HG02759 (cell line): ENCODE results near the gene TMED6.
"Not testable (repeated sequence)": the region's sequence is repeated elsewhere in the genome, so short reads cannot be mapped to it uniquely, and the experiment has no call there.

Experiments used
- ATAC-seq: cut with Tn5 transposase; IDR thresholded peaks from one replicate; pipeline ENCODE4 v1.9.1; 2021; ENCODE audit warnings: mild to moderate bottlenecking, moderate library complexity; ENCODE audit not compliant: unreplicated experiment

Gene TMED6

GRCh38 chr16:69306031-69306430 is 45.6 kb downstream of the TMED6 start:
- ATAC-seq: no peak

GRCh38 chr16:69302301-69302700 is 49.3 kb downstream of the TMED6 start:
- no peak for ATAC-seq

DNA sequence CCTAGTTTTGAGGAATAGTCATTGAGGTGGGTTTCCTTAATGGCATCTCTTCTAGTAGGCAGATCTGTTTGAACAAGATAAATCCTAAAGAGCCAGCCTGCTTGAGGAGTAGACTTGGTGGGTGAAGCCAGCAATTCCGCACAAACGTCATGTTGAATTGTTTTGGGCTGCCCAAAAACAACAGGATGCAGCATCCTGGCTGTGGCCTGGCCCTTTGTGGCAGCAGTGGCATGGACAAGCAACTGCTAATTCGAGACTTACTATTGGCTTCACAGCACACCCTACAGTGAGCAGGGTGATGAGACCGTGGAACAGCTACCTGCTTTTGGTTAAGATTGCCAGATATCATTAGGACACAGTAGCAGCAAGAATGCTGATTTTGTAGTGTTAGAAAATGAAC is 49.7 kb downstream of the TMED6 start:
- ATAC-seq: no peak

DNA sequence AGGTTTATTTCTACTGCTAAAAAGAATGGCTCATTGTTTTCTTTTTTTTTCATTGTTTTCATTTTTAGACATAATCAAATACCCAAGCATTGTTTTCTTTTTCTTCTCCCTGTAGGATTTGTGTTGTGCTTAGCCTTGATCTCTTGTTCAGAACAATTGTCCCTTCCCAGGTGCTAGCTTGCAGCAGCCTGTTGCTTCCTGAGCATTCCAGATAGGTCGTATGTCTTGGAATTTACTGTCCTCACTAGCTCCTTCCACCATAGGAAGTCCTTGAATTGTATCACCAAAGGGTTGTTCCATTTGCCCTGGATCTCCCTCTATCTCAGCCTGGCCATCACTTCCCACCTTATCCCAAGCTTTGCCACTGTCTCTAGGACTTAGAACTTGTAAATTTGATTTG is 50.4 kb downstream of the TMED6 start:
- no peak for ATAC-seq

- no peak for ATAC-seq
Measured at GRCh38 chr16:69298261-69298660, 53.3 kb downstream of the TMED6 start.

DNA sequence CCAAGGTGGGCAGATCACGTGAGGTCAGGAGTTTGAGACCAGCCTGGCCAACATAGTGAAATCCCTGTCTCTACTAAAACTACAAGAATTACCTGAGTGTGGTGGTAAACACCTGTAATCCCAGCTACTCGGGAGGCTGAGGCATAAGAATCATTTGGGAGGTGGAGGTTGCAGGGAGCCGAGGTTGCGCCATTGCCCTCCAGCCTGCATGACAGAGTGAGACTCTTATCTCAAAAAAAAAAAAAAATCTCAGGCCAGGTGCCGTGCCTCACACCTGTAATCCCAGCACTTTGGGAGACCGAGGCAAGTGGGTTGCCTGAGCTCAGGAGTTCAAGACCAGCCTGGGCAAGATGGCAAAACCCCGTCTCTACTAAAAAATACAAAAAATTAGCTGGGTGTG is 54.8 kb downstream of the TMED6 start:
- ATAC-seq: not testable (repeated sequence)

DNA sequence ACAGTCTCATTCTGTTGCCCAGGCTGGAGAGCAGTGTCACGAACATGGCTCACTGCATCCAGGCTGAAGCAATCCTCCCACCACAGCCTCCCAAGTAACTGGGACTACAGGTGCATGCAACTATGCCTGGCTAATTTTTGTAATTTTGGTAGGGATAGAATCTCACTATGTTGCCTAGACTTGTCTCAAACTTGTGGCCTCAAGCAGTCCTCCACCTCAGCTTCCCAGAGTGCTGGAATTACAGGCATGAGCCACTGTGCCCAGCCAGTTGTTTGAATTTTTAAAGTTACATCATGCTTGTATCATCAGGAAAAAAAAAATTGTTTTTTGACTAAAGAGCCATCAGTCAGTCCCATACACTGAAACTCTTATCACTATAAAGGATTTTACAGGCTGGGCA is 57.5 kb downstream of the TMED6 start:
- ATAC-seq: no peak

- no peak for ATAC-seq
Measured at GRCh38 chr16:69293401-69293800, 58.2 kb downstream of the TMED6 start.
